ENCODE measurements around the gene TWNK. TPM values are rescaled to one million over a fixed set of nuclear protein-coding genes. Genes with fewer than 3 reads are reported as not detected.

The TWNK gene
- total RNA-seq = 1 to 10 TPM; 5.6 to 9.4 (median 8.5) TPM
- 1 to 10 TPM; 7.4 to 9.9 (median 7.9) TPM for polyA plus RNA-seq
- long read RNA-seq, donor 1, partial matches to known transcripts = 0 of 3 reads
- long read RNA-seq, donor 1, other reads (novel, unspliced or antisense) = 0 of 3 reads
- long read RNA-seq, donor 2 = 0 reads

DNA sequence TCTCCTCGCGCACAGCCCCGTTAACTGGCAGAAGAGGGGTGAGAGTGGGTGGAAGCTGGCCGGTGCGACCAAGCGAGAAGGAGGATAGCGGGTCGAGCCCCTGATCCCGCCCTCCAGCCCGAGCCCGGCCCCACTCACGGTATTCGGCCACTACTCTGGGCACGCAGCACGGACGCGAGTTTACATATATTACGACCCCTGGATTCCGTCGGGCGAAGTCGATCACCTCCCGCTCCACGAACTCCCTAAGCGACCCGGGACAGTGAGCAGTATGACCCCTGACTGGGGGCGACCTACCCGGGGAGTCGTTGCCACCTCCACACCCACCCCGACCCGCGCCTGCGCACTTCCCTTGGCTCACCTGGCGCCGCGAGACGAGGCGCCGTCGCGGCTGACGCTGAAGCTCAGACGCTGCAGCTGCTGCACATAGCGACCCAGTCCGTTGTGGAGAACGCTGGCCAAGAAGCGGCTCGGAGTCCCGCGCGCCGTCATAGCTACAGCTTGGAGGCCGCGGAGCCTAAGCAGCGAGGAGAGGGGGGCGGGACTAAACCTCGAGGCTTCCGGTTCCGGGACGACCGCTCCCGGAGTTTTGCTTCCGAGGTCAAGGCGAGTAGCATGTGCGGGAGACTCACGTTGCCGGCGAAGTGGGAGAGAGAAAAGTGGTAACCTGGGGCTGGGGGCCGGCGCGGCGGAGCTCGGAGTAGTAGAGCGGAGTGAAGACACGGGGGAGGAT is at the start of gene TWNK, which contains the start of gene MRPL43:
Gene TWNK, plus strand, starts transcription at position 592 of the 733 bp plus-strand sequence. CDS start 668 bp downstream, outside the sequence.
Gene MRPL43, minus strand, starts transcription at position 546 of the 733 bp plus-strand sequence. Its CDS starts 54 bp downstream, at position 492.
- DNase-seq = peak; percentile 95
- Histone ChIP-seq H3K4me1 (peaks cover 12 to 55% (median 39%) of the 10 kb centered on the region in 6 donors), H3K27ac (peak within 1 kb of the TSS; percentile 65 to 89 (median 79)), H3K36me3 (peaks cover 0 to 77% (median 28%) of the 10 kb centered on the region in 6 donors), H3K27me3 (replicated peaks in 1 of 7) (no peaks in the 10 kb centered on the region), H3K9me3 (no peaks in the 10 kb centered on the region), H3K4me3 (peak within 1 kb of the TSS; percentile 74 to 99 (median 94))
- intact Hi-C loops (cut with DNase I; ENCODE audit: low total_unique reads) = no loop called here
- WGBS, 5 donors = 1 to 4% (median 1%) methylated on average over 23 to 75 of the region's 75 CpGs
- no peak for TF ChIP-seq POLR2A (IDR thresholded peaks at IDR 0.05)
- TF ChIP-seq POLR2AphosphoS5 (IDR thresholded peaks at IDR 0.05) = peak; percentile 92 to 93 (median 93)

DNA sequence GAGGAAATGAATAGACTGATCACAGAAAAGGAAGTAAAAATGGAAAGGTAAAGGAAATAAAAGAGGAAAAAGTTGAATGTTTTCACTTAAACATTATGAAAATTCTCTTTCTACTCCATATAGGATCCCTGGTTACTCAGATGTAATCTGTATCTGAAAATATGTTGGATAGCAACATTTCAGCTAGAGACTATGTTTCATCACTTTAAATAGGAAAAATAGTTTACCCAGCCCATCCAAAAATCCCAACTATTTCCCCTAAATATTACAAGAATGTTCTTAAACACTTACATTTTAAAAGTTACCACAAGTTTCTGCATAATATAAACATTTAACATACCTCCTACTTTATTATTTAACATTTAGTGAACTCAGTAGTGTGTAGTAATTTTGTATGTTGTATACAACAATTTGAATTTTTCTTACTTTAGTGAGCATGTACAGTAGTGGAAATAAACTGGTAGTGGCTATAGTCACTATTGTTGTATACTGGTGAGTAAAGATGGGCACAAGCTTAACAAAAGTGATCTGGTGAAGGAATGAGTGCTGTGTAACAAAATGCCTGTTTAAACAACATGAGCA is 47.5 kb upstream of the TWNK start:
- H3K36me3 ChIP-seq = peaks cover 4 to 100% (median 79%) of the 10 kb centered on the region in 6 donors
- no peak for TF ChIP-seq POLR2A (IDR thresholded peaks at IDR 0.05)
- TF ChIP-seq, protein P1, sequence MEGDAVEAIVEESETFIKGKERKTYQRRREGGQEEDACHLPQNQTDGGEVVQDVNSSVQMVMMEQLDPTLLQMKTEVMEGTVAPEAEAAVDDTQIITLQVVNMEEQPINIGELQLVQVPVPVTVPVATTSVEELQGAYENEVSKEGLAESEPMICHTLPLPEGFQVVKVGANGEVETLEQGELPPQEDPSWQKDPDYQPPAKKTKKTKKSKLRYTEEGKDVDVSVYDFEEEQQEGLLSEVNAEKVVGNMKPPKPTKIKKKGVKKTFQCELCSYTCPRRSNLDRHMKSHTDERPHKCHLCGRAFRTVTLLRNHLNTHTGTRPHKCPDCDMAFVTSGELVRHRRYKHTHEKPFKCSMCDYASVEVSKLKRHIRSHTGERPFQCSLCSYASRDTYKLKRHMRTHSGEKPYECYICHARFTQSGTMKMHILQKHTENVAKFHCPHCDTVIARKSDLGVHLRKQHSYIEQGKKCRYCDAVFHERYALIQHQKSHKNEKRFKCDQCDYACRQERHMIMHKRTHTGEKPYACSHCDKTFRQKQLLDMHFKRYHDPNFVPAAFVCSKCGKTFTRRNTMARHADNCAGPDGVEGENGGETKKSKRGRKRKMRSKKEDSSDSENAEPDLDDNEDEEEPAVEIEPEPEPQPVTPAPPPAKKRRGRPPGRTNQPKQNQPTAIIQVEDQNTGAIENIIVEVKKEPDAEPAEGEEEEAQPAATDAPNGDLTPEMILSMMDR (IDR thresholded peaks at IDR 0.05 in 8 of 11, conservative IDR thresholded peaks at IDR 0.05 in 3 of 11) = no peak
- TF ChIP-seq POLR2AphosphoS5 (IDR thresholded peaks at IDR 0.05) = no peak
- no peaks in the 10 kb centered on the region for H3K27me3 ChIP-seq (replicated peaks in 1 of 7)
- intact Hi-C loops (cut with DNase I; ENCODE audit: low total_unique reads) = no loop called here
- no peak for DNase-seq
- H3K9me3 ChIP-seq = no peaks in the 10 kb centered on the region
- H3K4me1 ChIP-seq = peaks cover 0 to 4% (median 0%) of the 10 kb centered on the region in 6 donors
- no peak overlapping the region for H3K4me3 ChIP-seq
- H3K27ac ChIP-seq = no peak overlapping the region

DNA sequence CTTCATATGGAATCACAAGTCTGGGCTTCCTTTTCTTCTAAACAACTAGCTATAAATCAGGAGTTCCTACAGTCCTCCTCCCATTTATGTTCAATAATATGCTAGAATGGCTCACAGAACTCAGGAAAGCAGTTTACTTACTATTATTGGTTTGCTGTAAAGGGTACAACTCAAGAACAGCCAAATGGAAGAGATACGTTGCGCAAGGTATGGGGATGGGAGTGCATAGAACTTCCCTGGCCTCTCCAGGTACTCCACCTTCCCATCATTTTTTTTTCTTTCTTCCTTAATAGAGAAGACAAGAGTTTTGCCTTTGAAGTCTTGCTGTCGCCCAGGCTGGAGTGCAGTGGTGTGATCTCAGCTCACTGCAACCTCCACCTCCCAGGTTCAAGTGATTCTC is 45.1 kb upstream of the TWNK start:
- H3K27me3 ChIP-seq (replicated peaks in 1 of 7) = no peaks in the 10 kb centered on the region
- intact Hi-C loops (cut with DNase I; ENCODE audit: low total_unique reads) = no loop called here
- no peaks in the 10 kb centered on the region for H3K4me1 ChIP-seq
- no peak overlapping the region for H3K4me3 ChIP-seq
- H3K9me3 ChIP-seq = no peaks in the 10 kb centered on the region
- TF ChIP-seq POLR2AphosphoS5 (IDR thresholded peaks at IDR 0.05) (no peak), POLR2A (IDR thresholded peaks at IDR 0.05) (no peak)
- TF ChIP-seq, protein P1 (IDR thresholded peaks at IDR 0.05 in 8 of 11, conservative IDR thresholded peaks at IDR 0.05 in 3 of 11) = no peak
- peaks cover 4 to 100% (median 91%) of the 10 kb centered on the region in 6 donors for H3K36me3 ChIP-seq
- WGBS, 5 donors = 93 to 100% (median 99%) methylated on average over 3 of the region's 3 CpGs
- no peak for DNase-seq
- no peak overlapping the region for H3K27ac ChIP-seq

DNA sequence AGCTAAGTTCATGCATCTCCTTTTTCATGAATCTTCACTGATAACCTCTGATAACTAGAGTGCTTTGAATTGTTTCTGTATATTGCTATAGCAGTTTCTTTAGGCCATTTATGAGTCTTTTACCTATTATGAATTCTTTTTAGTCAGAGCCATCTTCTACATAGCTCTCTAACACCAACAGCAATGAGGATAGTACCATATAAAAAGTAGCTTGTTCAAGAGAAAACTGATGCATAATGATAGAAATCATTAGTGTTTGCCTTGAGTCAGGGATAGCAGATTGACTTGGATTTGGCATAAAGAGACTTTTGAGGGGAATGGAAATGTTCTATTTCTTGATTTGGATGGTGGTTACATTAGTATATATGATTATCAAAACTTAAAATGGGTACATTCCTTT is 43.8 kb upstream of the TWNK start:
- intact Hi-C loops (cut with DNase I; ENCODE audit: low total_unique reads) = no loop called here
- no peak for TF ChIP-seq POLR2AphosphoS5 (IDR thresholded peaks at IDR 0.05)
- TF ChIP-seq, protein P1 (IDR thresholded peaks at IDR 0.05 in 8 of 11, conservative IDR thresholded peaks at IDR 0.05 in 3 of 11) = no peak
- H3K36me3 ChIP-seq = peaks cover 4 to 100% (median 91%) of the 10 kb centered on the region in 6 donors
- H3K27ac ChIP-seq = no peak overlapping the region
- no peaks in the 10 kb centered on the region for H3K27me3 ChIP-seq (replicated peaks in 1 of 7)
- H3K9me3 ChIP-seq = no peaks in the 10 kb centered on the region
- DNase-seq = no peak
- H3K4me1 ChIP-seq = no peaks in the 10 kb centered on the region
- no peak overlapping the region for H3K4me3 ChIP-seq
